Esophagus (tissue), 2 donors: ENCODE data around the gene DCLK3. TPM values are rescaled to one million over a fixed set of nuclear protein-coding genes. Genes with fewer than 3 reads are reported as not detected.

Experiments
- H3K27ac ChIP-seq, 2 donors: one replicate each; pipeline ENCODE4 v1.5.1; 2013; ENCODE audit warnings: low read depth in 2 of 2, mild to moderate bottlenecking in 2 of 2, inconsistent platforms in 1 of 2, low read length in 1 of 2, moderate library complexity in 1 of 2
- H3K27me3 ChIP-seq, 2 donors: one replicate each; pipeline ENCODE4 v1.6.1; 2013; ENCODE audit warnings: low read length in 2 of 2, control low read depth in 1 of 2, mild to moderate bottlenecking in 1 of 2; ENCODE audit not compliant: insufficient read depth in 2 of 2, control insufficient read depth in 1 of 2
- H3K36me3 ChIP-seq, 2 donors: one replicate each; pipeline ENCODE4 v1.6.1; 2013; ENCODE audit warnings: low read length in 1 of 2; ENCODE audit not compliant: control insufficient read depth in 2 of 2, insufficient read depth in 2 of 2
- H3K4me1 ChIP-seq, 2 donors: one replicate each; pipeline ENCODE4 v1.6.1; 2013; ENCODE audit warnings: low read length in 1 of 2; ENCODE audit not compliant: control insufficient read depth in 2 of 2, insufficient read depth in 2 of 2
- H3K4me3 ChIP-seq, 2 donors: one replicate each; pipeline ENCODE4 v1.5.1; 2013; ENCODE audit warnings: low read length in 2 of 2, mild to moderate bottlenecking in 2 of 2, low read depth in 1 of 2, moderate library complexity in 1 of 2
- H3K9me3 ChIP-seq, 2 donors: one replicate each; pipeline ENCODE4 v1.6.1; 2013; ENCODE audit warnings: mild to moderate bottlenecking in 2 of 2, low read depth in 1 of 2, low read length in 1 of 2, moderate library complexity in 1 of 2; ENCODE audit not compliant: control insufficient read depth in 2 of 2, insufficient read depth in 1 of 2
- WGBS, 2 donors: extraction: QIAGEN DNeasy Blood & Tissue Kit; methylation state at CpG; one replicate each; pipeline ENCODE4 v1.1.7; 2013; 5-methylcytosine and 5-hydroxymethylcytosine counted together
- polyA plus RNA-seq, 2 donors: library from polyadenylated mRNA; stranded (reverse); fragments of 200-250 nt; gene quantifications; one replicate each; pipeline ENCODE4 v1.2.3, GENCODE V29; 2013
- donor health status: healthy with polysubstance abuse.
- donor health status: Bipolar disorder and iron deficiency.

DCLK3 gene
- polyA plus RNA-seq, 2 donors = 0.01 to 0.02 TPM

DNA sequence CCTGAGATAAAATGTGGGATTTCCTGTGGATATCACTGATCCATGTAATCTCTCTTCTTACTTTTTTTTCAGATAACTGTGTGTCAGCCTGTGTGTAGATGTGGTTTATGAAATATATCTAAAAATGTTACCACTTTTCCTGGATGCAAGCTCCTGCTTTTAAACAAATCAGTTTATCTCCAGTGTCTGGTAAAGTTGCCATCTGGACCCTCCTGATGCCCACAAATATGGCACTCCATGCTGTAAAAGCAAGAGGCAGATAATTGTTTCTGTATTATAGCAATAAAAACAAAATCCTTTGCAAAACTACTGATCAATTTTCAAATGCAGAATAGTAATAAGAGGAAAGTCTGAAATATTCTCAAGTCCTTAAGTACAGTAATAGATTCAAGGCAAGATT lies 7.6 kb upstream of the DCLK3 start:
- Histone ChIP-seq H3K4me1 (no peaks in the 10 kb centered on the region), H3K36me3 (no peaks in the 10 kb centered on the region), H3K27ac (no peak overlapping the region), H3K9me3 (no peaks in the 10 kb centered on the region), H3K4me3 (no peak overlapping the region), H3K27me3 (peaks cover 0 to 4% of the 10 kb centered on the region in 2 donors)

DNA sequence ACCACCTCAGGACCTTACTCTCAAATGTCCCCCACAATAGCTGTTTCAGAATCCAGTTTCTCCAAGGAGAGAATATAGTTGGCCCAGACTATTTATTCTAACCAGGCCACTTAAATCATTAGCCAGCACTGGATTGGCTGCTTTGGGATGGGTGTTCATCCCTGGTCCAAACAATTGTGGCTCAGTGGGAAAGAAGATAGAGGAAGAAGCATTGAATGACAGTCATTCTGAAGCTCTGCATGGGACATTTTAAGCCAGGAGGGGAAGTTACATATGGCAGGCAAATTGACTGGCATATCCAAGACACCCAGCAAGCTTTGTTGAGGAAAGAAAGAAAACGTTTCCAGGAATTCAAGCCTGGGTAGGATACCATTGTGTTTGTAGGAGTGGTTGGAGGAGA lies 5.6 kb upstream of the DCLK3 start:
- no peaks in the 10 kb centered on the region for H3K36me3 ChIP-seq
- H3K9me3 ChIP-seq = no peaks in the 10 kb centered on the region
- no peak overlapping the region for H3K27ac ChIP-seq
- no peaks in the 10 kb centered on the region for H3K4me1 ChIP-seq
- WGBS, 2 donors = 50% methylated on average over 1 of the region's 1 CpG
- H3K4me3 ChIP-seq = no peak overlapping the region
- H3K27me3 ChIP-seq = peaks cover 3 to 4% of the 10 kb centered on the region in 2 donors

DNA sequence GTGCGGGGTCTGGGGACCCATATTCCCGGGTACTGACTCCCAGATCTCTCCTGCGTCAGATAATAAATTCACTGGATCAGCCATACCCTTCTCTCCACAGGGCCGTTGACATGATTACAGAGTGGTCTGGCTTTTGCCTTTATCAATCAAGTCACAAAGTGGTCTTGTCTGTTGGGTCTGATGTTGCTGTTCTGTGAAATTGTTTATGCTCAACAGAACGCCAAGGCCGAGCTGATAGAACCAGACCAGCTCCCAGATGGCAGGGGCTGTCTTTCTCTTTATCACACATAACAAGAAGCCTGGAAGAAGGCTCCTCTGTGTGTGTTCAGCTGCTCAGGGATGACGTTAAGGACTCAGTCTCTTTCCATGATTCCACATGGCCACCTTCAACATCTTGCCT lies 751 bp upstream of the DCLK3 start:
- Histone ChIP-seq H3K36me3 (no peaks in the 10 kb centered on the region), H3K9me3 (no peaks in the 10 kb centered on the region), H3K4me3 (no peak overlapping the region), H3K4me1 (peaks cover 4 to 9% of the 10 kb centered on the region in 2 donors), H3K27ac (no peak overlapping the region), H3K27me3 (peaks cover 4 to 10% of the 10 kb centered on the region in 2 donors)
- WGBS, 2 donors = 77 to 83% methylated on average over 7 of the region's 7 CpGs

DNA sequence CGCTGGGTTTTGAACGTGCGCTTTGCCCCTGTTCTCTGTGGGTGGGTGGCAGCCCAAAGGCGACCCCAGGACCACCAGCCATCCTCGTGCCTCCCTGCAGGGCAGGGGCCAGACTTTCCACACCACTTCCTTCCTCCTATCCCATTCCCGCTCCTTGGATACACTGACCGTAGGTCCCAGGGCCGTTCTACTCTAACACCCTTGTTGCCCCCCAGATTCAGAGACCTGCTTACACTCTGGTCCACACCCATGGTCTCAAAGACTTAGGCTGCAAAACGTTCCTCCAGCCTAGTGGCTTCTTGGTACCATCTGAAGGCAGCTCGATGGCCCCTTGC lies 318 bp upstream of the DCLK3 start:
- Histone ChIP-seq H3K27me3 (peaks cover 0 to 10% of the 10 kb centered on the region in 2 donors), H3K36me3 (no peaks in the 10 kb centered on the region), H3K9me3 (no peaks in the 10 kb centered on the region), H3K4me3 (peak overlapping the region in 1 of 2 donors; percentile 32), H3K4me1 (peaks cover 4 to 9% of the 10 kb centered on the region in 2 donors), H3K27ac (no peak overlapping the region)
- 33 to 44% methylated on average over 10 of the region's 10 CpGs for WGBS, 2 donors

DNA sequence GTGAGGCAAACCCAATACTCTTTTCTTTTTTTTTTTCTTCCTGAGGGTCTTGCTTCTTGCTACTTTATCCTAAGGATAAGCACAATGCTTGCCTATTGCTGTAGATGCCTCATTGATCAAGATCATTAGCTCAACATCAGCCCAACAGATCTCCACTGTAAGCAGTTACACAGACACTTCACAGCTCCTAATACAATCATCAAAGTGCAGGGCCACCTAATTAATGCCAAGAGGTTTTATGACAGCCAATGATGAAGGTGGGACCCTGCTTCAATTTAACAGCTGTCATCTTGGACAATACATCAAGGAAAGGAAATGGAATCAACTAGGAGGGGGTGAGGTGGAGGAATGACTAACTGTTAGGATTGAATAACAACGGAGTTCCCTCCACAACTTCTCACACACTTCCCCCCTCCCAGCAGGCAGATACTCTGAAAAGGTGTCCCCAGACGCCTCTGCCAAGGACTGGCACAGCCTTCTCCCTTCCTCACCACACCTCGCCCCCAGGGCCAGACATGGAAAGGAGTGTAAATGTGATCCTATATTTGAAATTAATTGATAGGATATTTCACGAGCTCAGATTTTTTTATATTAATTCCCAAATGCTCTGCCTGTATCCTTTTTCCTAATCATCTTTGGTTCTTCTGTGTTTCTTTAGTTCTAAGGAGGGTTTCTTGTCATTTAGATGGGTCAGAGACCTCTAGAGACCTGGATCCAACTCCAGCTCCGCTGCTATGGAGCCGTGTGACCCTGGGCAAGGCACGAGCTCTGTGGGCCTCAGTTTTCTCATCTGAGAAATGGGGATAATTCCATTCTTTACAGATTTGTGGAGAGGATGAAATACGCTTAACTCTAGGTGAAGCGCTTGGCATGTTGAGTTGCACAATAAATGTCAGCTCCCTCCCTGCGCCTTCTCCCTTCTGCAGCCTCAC lies 1.2 kb downstream of the DCLK3 start:
- H3K27me3 ChIP-seq = peaks cover 0 to 10% of the 10 kb centered on the region in 2 donors
- H3K27ac ChIP-seq = no peak overlapping the region
- no peaks in the 10 kb centered on the region for H3K9me3 ChIP-seq
- H3K4me1 ChIP-seq = peaks cover 4 to 9% of the 10 kb centered on the region in 2 donors
- WGBS, 2 donors = 55 to 58% methylated on average over 10 of the region's 10 CpGs
- H3K4me3 ChIP-seq = peak overlapping the region in 1 of 2 donors; percentile 32
- no peaks in the 10 kb centered on the region for H3K36me3 ChIP-seq

DNA sequence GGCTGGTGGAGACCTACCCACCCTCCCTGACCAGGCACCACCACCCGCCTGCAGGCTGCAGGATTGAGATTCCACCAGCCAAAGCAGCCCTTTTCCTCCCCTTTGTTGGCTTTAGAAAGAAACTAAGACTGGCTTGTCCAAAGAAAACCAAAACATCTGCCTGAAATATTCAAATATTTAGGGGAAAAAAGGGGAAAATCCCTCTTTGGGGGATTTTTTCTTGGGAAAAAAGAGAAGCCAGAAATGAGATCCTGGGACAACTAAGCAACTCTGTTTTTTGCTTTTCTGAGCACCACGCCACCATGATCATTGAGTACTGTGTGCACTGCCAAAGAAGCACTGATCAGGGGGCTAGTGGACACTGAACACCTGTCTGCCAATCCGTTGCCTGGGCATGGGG lies 2.6 kb downstream of the DCLK3 start:
- Histone ChIP-seq H3K27ac (no peak overlapping the region), H3K4me1 (peaks cover 4 to 9% of the 10 kb centered on the region in 2 donors), H3K4me3 (no peak overlapping the region), H3K9me3 (no peaks in the 10 kb centered on the region), H3K27me3 (peaks cover 3 to 10% of the 10 kb centered on the region in 2 donors), H3K36me3 (no peaks in the 10 kb centered on the region)
- 77 to 87% methylated on average over 3 of the region's 3 CpGs for WGBS, 2 donors

DNA sequence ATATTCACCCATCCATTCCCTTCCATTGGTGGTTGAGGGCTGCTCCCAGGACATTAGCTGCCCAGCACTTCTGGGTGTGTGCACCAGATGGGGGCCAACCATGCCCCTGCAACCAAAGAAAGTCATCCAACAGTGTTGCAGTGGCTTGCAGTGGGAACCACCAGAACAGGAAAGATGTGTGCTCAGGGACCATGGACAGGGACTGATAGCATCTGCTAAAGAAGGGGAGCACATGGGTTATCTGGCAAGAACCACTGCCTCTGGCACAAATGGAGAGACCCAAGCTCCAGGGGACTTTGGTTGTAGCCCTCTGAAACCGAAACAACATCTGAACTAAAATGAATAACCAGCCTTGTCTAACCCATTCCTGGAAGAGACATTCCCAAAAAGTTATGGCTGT lies 8.1 kb downstream of the DCLK3 start:
- Histone ChIP-seq H3K4me1 (no peaks in the 10 kb centered on the region), H3K9me3 (no peaks in the 10 kb centered on the region), H3K27ac (no peak overlapping the region), H3K27me3 (peaks cover 0 to 3% of the 10 kb centered on the region in 2 donors), H3K4me3 (no peak overlapping the region), H3K36me3 (no peaks in the 10 kb centered on the region)
- 77 to 80% methylated on average over 1 of the region's 1 CpG for WGBS, 2 donors

DNA sequence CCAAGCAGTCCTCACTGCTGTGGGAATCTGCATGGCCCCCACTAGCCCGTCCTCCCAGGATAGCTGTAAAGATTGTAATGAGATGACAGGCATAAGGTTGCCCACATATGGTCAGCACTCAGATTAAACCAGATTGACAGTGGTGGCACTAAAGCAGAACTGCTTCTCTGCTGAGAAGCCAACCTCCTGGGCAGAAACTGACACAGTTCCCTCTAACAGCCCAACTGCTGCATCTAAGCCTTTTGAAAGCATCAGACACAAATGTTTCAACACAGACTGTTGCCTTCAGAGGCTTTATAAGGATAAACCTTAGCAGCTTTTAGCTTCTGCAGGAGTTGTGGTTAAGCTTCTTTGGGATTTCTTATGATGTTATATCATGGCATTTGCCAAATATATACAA lies 13.0 kb downstream of the DCLK3 start:
- Histone ChIP-seq H3K4me3 (no peak overlapping the region), H3K9me3 (no peaks in the 10 kb centered on the region), H3K27me3 (no peaks in the 10 kb centered on the region), H3K27ac (no peak overlapping the region), H3K4me1 (no peaks in the 10 kb centered on the region), H3K36me3 (no peaks in the 10 kb centered on the region)
- WGBS, 2 donors = 66 to 79% methylated on average over 1 of the region's 1 CpG

DNA sequence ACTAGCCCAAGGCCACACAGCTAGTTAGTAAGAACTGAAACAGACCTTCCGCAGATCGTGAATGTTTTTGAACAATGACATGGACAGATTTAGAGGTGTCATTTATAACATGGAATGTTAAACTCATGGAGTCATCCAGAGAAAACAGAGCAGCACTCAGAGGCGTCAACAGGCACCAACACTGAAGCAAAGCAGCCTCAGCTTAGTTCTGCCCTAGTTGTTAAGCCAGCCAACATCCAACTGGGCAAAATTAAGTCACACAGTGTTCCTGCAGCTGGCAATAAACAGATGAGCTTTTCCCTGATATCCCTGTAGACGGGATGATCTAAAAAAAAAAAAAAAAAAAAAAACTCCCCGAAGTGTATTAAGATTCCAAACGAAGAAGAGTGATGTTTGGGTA lies 13.6 kb downstream of the DCLK3 start:
- H3K4me1 ChIP-seq = no peaks in the 10 kb centered on the region
- H3K9me3 ChIP-seq = no peaks in the 10 kb centered on the region
- no peak overlapping the region for H3K4me3 ChIP-seq
- no peak overlapping the region for H3K27ac ChIP-seq
- no peaks in the 10 kb centered on the region for H3K27me3 ChIP-seq
- H3K36me3 ChIP-seq = no peaks in the 10 kb centered on the region
- WGBS, 2 donors = 74 to 77% methylated on average over 6 of the region's 6 CpGs

DNA sequence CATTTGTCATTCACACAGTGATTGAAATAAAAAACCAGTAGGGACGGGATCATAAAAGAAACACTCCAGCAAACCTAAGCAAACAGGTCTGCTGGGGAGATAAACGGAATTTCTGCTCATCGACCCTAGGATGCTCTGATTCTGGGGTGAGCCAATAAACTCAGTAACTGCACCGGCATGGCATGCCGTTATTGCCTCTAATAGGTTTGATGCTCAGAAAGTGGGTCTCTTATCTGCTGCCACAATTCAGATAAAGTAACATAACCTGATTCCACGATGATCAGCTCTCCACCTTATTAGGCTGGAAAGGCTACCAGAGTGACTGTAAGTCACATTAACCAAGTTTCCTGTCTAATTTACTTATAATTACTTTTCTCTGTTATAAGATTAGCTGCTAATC lies 19.6 kb downstream of the DCLK3 start:
- no peak overlapping the region for H3K4me3 ChIP-seq
- H3K36me3 ChIP-seq = no peaks in the 10 kb centered on the region
- no peaks in the 10 kb centered on the region for H3K9me3 ChIP-seq
- H3K4me1 ChIP-seq = no peaks in the 10 kb centered on the region
- no peak overlapping the region for H3K27ac ChIP-seq
- WGBS, 2 donors = 76 to 84% methylated on average over 6 of the region's 6 CpGs
- no peaks in the 10 kb centered on the region for H3K27me3 ChIP-seq
